ENCODE results near the gene ANKRD35.
"Not testable (repeated sequence)": the region's sequence is repeated elsewhere in the genome, so short reads cannot be mapped to it uniquely, and the experiment has no call there.

Gene ANKRD35, protein sequence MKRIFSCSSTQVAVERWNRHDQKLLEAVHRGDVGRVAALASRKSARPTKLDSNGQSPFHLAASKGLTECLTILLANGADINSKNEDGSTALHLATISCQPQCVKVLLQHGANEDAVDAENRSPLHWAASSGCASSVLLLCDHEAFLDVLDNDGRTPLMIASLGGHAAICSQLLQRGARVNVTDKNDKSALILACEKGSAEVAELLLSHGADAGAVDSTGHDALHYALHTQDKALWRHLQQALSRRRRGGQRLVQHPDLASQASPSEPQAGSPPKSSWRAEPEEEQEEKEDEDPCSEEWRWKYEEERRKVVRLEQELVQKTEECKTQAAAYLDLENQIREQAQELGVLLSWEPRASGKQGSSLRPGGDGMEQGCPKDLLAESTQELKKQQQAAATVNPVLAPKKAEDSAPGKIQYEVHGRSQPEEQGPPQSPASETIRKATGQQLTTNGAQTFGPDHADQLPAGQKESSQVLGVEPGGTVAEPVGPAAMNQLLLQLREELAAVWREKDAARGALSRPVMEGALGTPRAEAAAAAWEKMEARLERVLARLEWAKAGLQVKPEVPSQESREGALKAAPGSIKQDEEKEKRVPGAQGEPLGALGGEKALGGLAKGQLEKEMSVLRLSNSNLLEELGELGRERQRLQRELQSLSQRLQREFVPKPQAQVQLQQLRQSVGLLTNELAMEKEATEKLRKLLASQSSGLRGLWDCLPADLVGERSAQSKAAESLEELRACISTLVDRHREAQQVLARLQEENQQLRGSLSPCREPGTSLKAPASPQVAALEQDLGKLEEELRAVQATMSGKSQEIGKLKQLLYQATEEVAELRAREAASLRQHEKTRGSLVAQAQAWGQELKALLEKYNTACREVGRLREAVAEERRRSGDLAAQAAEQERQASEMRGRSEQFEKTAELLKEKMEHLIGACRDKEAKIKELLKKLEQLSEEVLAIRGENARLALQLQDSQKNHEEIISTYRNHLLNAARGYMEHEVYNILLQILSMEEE

DNA sequence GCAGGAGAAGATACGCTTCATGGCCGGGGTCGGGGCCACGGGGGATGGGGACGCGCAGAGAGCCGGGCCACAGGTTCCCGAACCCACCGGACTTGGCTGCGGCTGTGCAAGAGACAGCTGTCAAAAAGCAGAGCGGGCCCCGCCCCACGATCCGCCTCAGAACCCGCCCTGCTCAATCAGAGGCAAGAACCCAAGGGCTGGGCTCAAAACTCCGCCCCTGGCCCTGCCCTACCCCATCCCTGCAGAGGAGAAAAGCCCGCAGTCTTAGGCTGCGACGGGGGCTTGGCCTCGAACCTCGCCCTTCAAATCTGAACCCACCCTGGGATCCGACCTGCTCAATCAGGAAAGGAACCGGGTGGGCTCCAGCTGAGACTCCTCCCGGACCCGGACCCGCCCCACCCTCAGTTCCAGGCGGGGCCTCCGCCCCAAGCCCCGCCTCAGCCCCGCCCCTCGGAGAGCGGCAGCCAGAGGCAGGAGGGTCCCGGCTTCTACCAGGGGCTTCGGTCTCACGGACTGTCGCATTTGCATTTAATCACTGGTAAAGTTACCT is at the start of gene ANKRD35:
Gene ANKRD35 (minus strand): TSS at position 129 of the 550 bp plus-strand sequence. CDS start 108 bp downstream, at position 21.
- Mint-ChIP-seq H3K27ac (no peak within 1 kb of the TSS), H3K36me3 (ENCODE audit: low read depth) (no peaks in the 10 kb centered on the region), H3K27me3 (ENCODE audit: low read depth, poor library complexity) (peaks cover 57% of the 10 kb centered on the region), H3K4me1 (peaks cover 34% of the 10 kb centered on the region), H3K9me3 (no peaks in the 10 kb centered on the region), H3K4me3 (peak within 1 kb of the TSS; percentile 87)
- DNase-seq, result peak; percentile 89
- TF ChIP-seq CTCF (IDR thresholded peaks at IDR 0.05), result no peak

DNA sequence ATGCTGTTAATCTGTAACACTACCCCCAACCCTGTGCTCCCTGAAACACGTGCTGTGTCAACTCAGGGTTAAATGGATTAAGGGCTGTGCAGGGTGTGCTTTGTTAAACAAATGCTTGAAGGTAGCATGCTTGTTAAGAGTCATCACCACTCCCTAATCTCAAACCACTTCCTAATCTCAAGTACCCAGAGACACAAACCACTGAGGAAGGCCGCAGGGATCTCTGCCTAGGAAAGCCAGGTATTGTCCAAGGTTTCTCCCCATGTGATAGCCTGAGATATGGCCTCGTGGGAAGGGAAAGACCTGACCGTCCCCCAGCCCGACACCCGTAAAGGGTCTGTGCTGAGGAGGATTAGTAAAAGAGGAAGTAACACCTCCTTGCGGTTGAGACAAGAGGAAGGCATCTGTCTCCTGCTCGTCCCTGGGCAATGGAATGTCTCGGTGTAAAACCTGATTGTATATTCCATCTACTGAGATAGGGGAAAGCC is 46.9 kb upstream of the ANKRD35 start:
- DNase-seq; H3K27ac Mint-ChIP-seq; H3K9me3 Mint-ChIP-seq; H3K27me3 Mint-ChIP-seq (ENCODE audit: low read depth, poor library complexity); H3K4me3 Mint-ChIP-seq: not testable (repeated sequence)
- peaks cover 35% of the 10 kb centered on the region for H3K36me3 Mint-ChIP-seq (ENCODE audit: low read depth)
- peaks cover 20% of the 10 kb centered on the region for H3K4me1 Mint-ChIP-seq

- Mint-ChIP-seq H3K27ac (no peak overlapping the region), H3K4me3 (peak overlapping the region; percentile 82), H3K4me1 (peaks cover 19% of the 10 kb centered on the region), H3K9me3 (no peaks in the 10 kb centered on the region), H3K27me3 (ENCODE audit: low read depth, poor library complexity) (no peaks in the 10 kb centered on the region), H3K36me3 (ENCODE audit: low read depth) (peaks cover 17% of the 10 kb centered on the region)
- no peak for DNase-seq
- no peak for TF ChIP-seq CTCF (IDR thresholded peaks at IDR 0.05)
Measured at GRCh38 chr1:145927916-145928643, 42.4 kb upstream of the ANKRD35 start.

DNA sequence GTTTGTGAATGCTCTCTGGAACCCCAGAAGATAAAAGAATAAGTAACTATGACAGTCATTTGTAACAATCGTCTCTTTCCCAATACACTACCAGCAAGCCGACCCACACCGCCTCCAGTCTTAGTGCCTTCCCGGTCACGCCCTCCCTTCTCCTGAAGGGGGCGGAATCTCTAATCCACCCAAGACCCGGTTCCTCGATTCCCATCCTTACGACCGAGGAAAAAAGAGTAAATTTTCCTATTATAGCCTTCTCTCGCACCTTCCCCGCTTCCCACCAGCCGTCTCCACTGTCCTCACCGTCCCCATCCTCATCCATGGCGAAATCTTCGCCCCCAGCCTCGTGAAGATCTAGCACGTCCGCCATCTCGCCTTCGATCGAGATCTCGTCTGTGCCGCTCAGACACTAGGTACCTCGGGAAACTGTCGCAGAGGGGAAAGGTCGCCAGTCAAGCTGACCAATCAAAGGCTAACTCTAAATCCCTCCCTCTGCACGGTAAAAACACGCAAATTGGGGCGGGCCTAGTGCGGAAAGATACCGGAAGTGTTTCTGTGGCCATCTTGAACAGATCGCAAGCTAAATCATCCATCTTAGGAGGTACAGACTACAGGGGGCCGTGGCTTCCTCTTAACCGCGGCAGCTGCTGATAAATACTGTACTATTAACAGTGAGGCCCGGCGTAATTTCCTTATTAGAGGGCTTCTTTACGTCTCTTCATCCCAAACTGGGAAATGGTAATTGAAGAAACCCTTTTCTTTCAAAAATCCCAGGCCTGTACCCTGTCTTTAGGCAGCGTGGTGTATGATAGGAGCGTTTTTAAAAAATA is 41.6 kb upstream of the ANKRD35 start, which contains the start of gene RBM8A:
Gene RBM8A (minus strand): TSS at position 422 of the 824 bp plus-strand sequence. CDS start 58 bp downstream, at position 364.
- H3K4me3 Mint-ChIP-seq, result peak within 1 kb of the TSS; percentile 82

More for the DNA sequence above, 41.6 kb upstream of the ANKRD35 start, which contains the start of gene RBM8A:
- no peaks in the 10 kb centered on the region for H3K27me3 Mint-ChIP-seq (ENCODE audit: low read depth, poor library complexity)
- H3K9me3 Mint-ChIP-seq, result no peaks in the 10 kb centered on the region
- DNase-seq, result peak; percentile 87
- no peak within 1 kb of the TSS for H3K27ac Mint-ChIP-seq
- peak; percentile 54 for TF ChIP-seq CTCF (IDR thresholded peaks at IDR 0.05)
- H3K36me3 Mint-ChIP-seq (ENCODE audit: low read depth), result peaks cover 22% of the 10 kb centered on the region
- H3K4me1 Mint-ChIP-seq, result peaks cover 12% of the 10 kb centered on the region
